ENCODE measurements around the gene FMO5.
"Not testable (repeated sequence)": the region's sequence is repeated elsewhere in the genome, so short reads cannot be mapped to it uniquely, and the experiment has no call there.

Gene FMO5

GRCh38 chr1:147238925-147239820 lies 14.0 kb upstream of the FMO5 start:
- no peak for DNase-seq (ENCODE audit: low read depth)

- no peak for DNase-seq (ENCODE audit: low read depth)
Observed at GRCh38 chr1:147238053-147238902, 13.1 kb upstream of the FMO5 start.

GRCh38 chr1:147236959-147237791 lies 12.0 kb upstream of the FMO5 start:
- DNase-seq (ENCODE audit: low read depth), result no peak

- DNase-seq (ENCODE audit: low read depth), result no peak
Observed at GRCh38 chr1:147236448-147236847, 11.3 kb upstream of the FMO5 start.

GRCh38 chr1:147235822-147236221 lies 10.7 kb upstream of the FMO5 start:
- DNase-seq (ENCODE audit: low read depth), result no peak

GRCh38 chr1:147233903-147234302 lies 8.8 kb upstream of the FMO5 start:
- DNase-seq (ENCODE audit: low read depth), result not testable (repeated sequence)

- DNase-seq (ENCODE audit: low read depth), result not testable (repeated sequence)
Observed at GRCh38 chr1:147231032-147231431, 5.9 kb upstream of the FMO5 start.

- DNase-seq (ENCODE audit: low read depth), result no peak
Observed at GRCh38 chr1:147223740-147224615, 1.2 kb downstream of the FMO5 start.

GRCh38 chr1:147218606-147219005 lies 6.5 kb downstream of the FMO5 start:
- DNase-seq (ENCODE audit: low read depth), result no peak

- DNase-seq (ENCODE audit: low read depth), result no peak
Observed at GRCh38 chr1:147217141-147217540, 8.0 kb downstream of the FMO5 start.

GRCh38 chr1:147216124-147216523 lies 9.0 kb downstream of the FMO5 start:
- no peak for DNase-seq (ENCODE audit: low read depth)

- DNase-seq (ENCODE audit: low read depth), result no peak
Observed at GRCh38 chr1:147215540-147215916, 9.6 kb downstream of the FMO5 start.

GRCh38 chr1:147214842-147215539 lies 10.1 kb downstream of the FMO5 start:
- no peak for DNase-seq (ENCODE audit: low read depth)

- DNase-seq (ENCODE audit: low read depth), result no peak
Observed at GRCh38 chr1:147214325-147214724, 10.8 kb downstream of the FMO5 start.

GRCh38 chr1:147213271-147213670 lies 11.9 kb downstream of the FMO5 start:
- DNase-seq (ENCODE audit: low read depth), result no peak

GRCh38 chr1:147211577-147211976 lies 13.6 kb downstream of the FMO5 start:
- DNase-seq (ENCODE audit: low read depth), result no peak

GRCh38 chr1:147210987-147211386 lies 14.2 kb downstream of the FMO5 start:
- DNase-seq (ENCODE audit: low read depth), result no peak

GRCh38 chr1:147209825-147210821 lies 15.0 kb downstream of the FMO5 start:
- no peak for DNase-seq (ENCODE audit: low read depth)

- no peak for DNase-seq (ENCODE audit: low read depth)
Observed at GRCh38 chr1:147208619-147209018, 16.5 kb downstream of the FMO5 start.
